GM12878 (cell line): ENCODE measurements around the gene ZNF281. TPM values are rescaled to one million over a fixed set of nuclear protein-coding genes. Genes with fewer than 3 reads are reported as not detected.

Experiments used
- ATAC-seq: fragments of 200-7000 bp; cut with Tn5 transposase; 3 replicates; pipeline ENCODE4 v1.9.1; 2020; ENCODE audit warnings: mild to moderate bottlenecking, moderate library complexity
- BruUV-seq: library from RNA; stranded (reverse); fragments of 400-500 nt; replicated peaks from 2 replicates; lab custom pipeline; 2021; lab: Mats Ljungman, UMichigan
- CTCF ChIA-PET: fragments of 300-600 bp; sonication (Branson Sonifier 250); formaldehyde crosslinking; extraction: SDS; loops from one replicate; lab custom pipeline; 2021; ENCODE audit warnings: inconsistent platforms; lab: Yijun Ruan, JAX
- POLR2A ChIA-PET: fragments of 350-600 bp; formaldehyde crosslinking; extraction: SDS; loops from one replicate; lab custom pipeline; 2021; ENCODE audit warnings: inconsistent platforms; lab: Charles Lee
- RAD21 ChIA-PET: fragments of 300-600 bp; sonication (Branson Sonifier 250); formaldehyde crosslinking; loops from one replicate; lab custom pipeline; 2023; ENCODE audit warnings: antibody characterized with exemption; ENCODE audit not compliant: unreplicated experiment; lab: Charles Lee
- SMC1A ChIA-PET: fragments of 300-600 bp; sonication (Branson Sonifier 250); formaldehyde crosslinking; loops from one replicate; lab custom pipeline; 2023; ENCODE audit not compliant: unreplicated experiment, uncharacterized antibody; lab: Charles Lee
- DNase-seq: peaks from one replicate; pipeline ENCODE4 v3.0.0-alpha.2; 2011; ENCODE audit warnings: low read depth, low spot score
- FAIRE-seq: peaks from 3 replicates; lab custom pipeline; 2011; peaks lifted over from hg19 to GRCh38; lab: Jason Lieb, UNC
- H2AFZ ChIP-seq: 2 replicates; pipeline ENCODE4 v1.6.0; 2011; ENCODE audit warnings: low read depth, low read length, control low read depth; ENCODE audit not compliant: control insufficient read depth
- H3K27ac ChIP-seq: 2 replicates; pipeline ENCODE4 v1.5.1; 2011; ENCODE audit warnings: control low read depth; ENCODE audit not compliant: control insufficient read depth, insufficient read depth
- H3K27me3 ChIP-seq, 2 experiments: replicated peaks in 1 of 2; 2 replicates each; pipeline versions ENCODE4 v1.6.0 to v1.6.1; 2011; ENCODE audit warnings: low read length in 1 of 2; ENCODE audit not compliant: control insufficient read depth in 2 of 2, insufficient read depth in 2 of 2
- H3K36me3 ChIP-seq, 2 experiments: 2 replicates each; pipeline ENCODE4 v1.5.1; 2011; ENCODE audit warnings: low read length in 1 of 2; ENCODE audit not compliant: control insufficient read depth in 2 of 2, insufficient read depth in 2 of 2
- H3K4me1 ChIP-seq: 2 replicates; pipeline ENCODE4 v1.6.1; 2011; ENCODE audit warnings: mild to moderate bottlenecking, low read length, moderate library complexity, mixed read lengths; ENCODE audit not compliant: control insufficient read depth, insufficient read depth
- H3K4me2 ChIP-seq: 2 replicates; pipeline ENCODE4 v1.6.0; 2011; ENCODE audit warnings: control low read depth; ENCODE audit not compliant: control insufficient read depth, insufficient read depth
- H3K4me3 ChIP-seq: fragments of 200-600 bp; sonication (generic); 2 replicates; pipeline ENCODE4 v1.5.1; 2016
- H3K79me2 ChIP-seq: 2 replicates; pipeline ENCODE4 v1.6.0; 2011; ENCODE audit warnings: low read length; ENCODE audit not compliant: control insufficient read depth, insufficient read depth
- H3K9ac ChIP-seq: 2 replicates; pipeline ENCODE4 v1.8.0; 2011; ENCODE audit warnings: low read length, control low read depth, mixed read lengths; ENCODE audit not compliant: control insufficient read depth, insufficient read depth
- H3K9me3 ChIP-seq: replicated peaks from 3 replicates; pipeline ENCODE4 v1.5.1; 2011; ENCODE audit warnings: mild to moderate bottlenecking, low read length; ENCODE audit not compliant: control insufficient read depth, insufficient read depth
- H4K20me1 ChIP-seq: 2 replicates; pipeline ENCODE4 v1.6.0; 2011; ENCODE audit not compliant: control insufficient read depth, insufficient read depth
- ASH2L ChIP-seq: fragments of 300-600, 200-600 bp; sonication (generic); IDR thresholded peaks from 2 replicates; pipeline ENCODE4 v1.6.1; 2017; ENCODE audit warnings: low read depth, mild to moderate bottlenecking, borderline replicate concordance
- CBFB ChIP-seq: IDR thresholded peaks from 2 replicates; pipeline ENCODE4 v1.6.1; 2016; ENCODE audit warnings: antibody characterized with exemption, low read depth
- CHD2 ChIP-seq: IDR thresholded peaks from 2 replicates; pipeline ENCODE4 v1.6.1; 2011; ENCODE audit warnings: low read depth, low read length, improper control_type of control experiment, borderline replicate concordance
- IKZF2 ChIP-seq, 2 experiments: fragments of 450-650 bp; IDR thresholded peaks; 2 replicates each; pipeline ENCODE4 v1.6.1; 2017; ENCODE audit warnings: mild to moderate bottlenecking in 2 of 2, moderate library complexity in 2 of 2
- KAT2A ChIP-seq: conservative IDR thresholded peaks from 2 replicates; pipeline ENCODE4 v1.6.1; 2011; ENCODE audit warnings: low read depth, low read length; ENCODE audit not compliant: control insufficient read depth
- MTA2 ChIP-seq: fragments of 450-650 bp; IDR thresholded peaks from 2 replicates; pipeline ENCODE4 v1.6.1; 2016; ENCODE audit warnings: low read depth, mild to moderate bottlenecking, moderate library complexity
- TCF7 ChIP-seq: IDR thresholded peaks from 2 replicates; pipeline ENCODE4 v1.6.1; 2014; ENCODE audit warnings: antibody characterized with exemption, borderline replicate concordance
- WGBS: methylation state at CpG from one replicate; pipeline ENCODE4 v1.1.6; 2016; ENCODE audit warnings: low lambda C conversion rate; ENCODE audit not compliant: insufficient replicate concordance, insufficient coverage; ENCODE audit errors: missing lambda C conversion rate; 5-methylcytosine and 5-hydroxymethylcytosine counted together
- in situ Hi-C: fragments of 300-500 bp; cut with MboI; formaldehyde crosslinking; loops from 9 replicates; pipeline ENCODE4 v1.14.3; 2018; ENCODE audit warnings: mixed read lengths
- intact Hi-C: fragments of 100-400 bp; cut with micrococcal nuclease; formaldehyde crosslinking; loops from one replicate; pipeline ENCODE4 v1.14.2; 2022; ENCODE audit not compliant: unreplicated experiment
- polyA plus RNA-seq, 11 experiments: library from polyadenylated mRNA; depleted of rRNA in 4 of 11; unstranded in 6 of 11; stranded (reverse) in 5 of 11; fragments of >200 nt; fragmentation: Nextera tagmentation in 4 of 11; fragmentation: Illumina TruSeq in 1 of 11; extraction: Ambion mirVana in 4 of 11; extraction: Trizol in 1 of 11; gene quantifications; 1 replicate in 1 of 11; 2 replicates in 10 of 11; pipeline versions ENCODE4 v1.2.1 to v1.2.3, GENCODE V29; 2011 to 2016; ENCODE audit warnings: inconsistent platforms in 2 of 11, missing spikeins in 2 of 11, low read depth in 1 of 11
- total RNA-seq, 4 experiments: library from RNA; depleted of rRNA in 3 of 4; stranded (reverse); fragments of >200 nt in 3 of 4; fragmentation: Illumina TruSeq in 1 of 4; extraction: Trizol in 1 of 4; gene quantifications; 2 replicates each; pipeline versions ENCODE4 v1.2.1 to v1.2.3, GENCODE V29; 2013 to 2021
- TF ChIP-seq, protein P1 (sequence below): fragments of 150-350 bp; IDR thresholded peaks from 2 replicates; pipeline ENCODE4 v1.6.1; 2016; ENCODE audit warnings: low read depth, low read length
- TF ChIP-seq, protein P2 (sequence below): IDR thresholded peaks from 2 replicates; pipeline ENCODE4 v1.6.1; 2012; ENCODE audit warnings: mild to moderate bottlenecking, low read depth, low read length
- TF ChIP-seq, protein P3 (sequence below): IDR thresholded peaks from 2 replicates; pipeline ENCODE4 v1.6.1; 2011; ENCODE audit warnings: mild to moderate bottlenecking, low read depth, low read length, moderate library complexity; ENCODE audit not compliant: insufficient replicate concordance
- TF ChIP-seq, protein P4 (sequence below): fragments of 450-650 bp; IDR thresholded peaks from 2 replicates; pipeline ENCODE4 v1.6.1; 2017; ENCODE audit warnings: mild to moderate bottlenecking, moderate library complexity

ZNF281 gene
- total and polyA plus RNA-seq, 10 of the 15 experiments (the other 5 are each of a cell fraction or from before 2014, with no cell fraction given), result 8.3 to 21.8 (median 15.4) TPM

DNA sequence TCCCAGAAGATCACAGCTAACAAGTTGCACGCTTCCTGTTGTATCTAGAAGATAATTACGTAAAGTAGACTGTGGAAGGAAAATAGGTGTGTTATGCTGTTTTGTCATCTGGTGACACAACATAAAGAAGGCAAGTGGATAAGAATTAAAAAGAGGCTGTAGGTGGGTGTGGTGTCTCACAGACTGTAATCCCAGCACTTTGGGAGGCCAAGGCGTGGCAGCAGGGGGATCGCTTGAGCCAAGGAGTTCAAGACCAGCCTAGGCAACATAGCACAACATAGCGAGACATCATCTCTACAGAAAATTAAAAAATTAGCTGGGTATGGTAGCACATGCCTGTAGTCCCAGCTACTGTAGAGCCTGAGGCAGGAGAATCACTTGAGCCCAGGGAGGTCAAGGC lies 17.9 kb upstream of the ZNF281 start:
- Histone ChIP-seq H2AFZ (no peak overlapping the region), H3K79me2 (no peaks in the 10 kb centered on the region), H3K36me3 (no peaks in the 10 kb centered on the region), H3K9ac (no peak overlapping the region), H4K20me1 (no peaks in the 10 kb centered on the region), H3K9me3 (no peaks in the 10 kb centered on the region; the same call in 2 of the 3 replicates), H3K4me1 (no peaks in the 10 kb centered on the region), H3K27ac (no peak overlapping the region), H3K4me2 (no peak overlapping the region), H3K4me3 (no peak overlapping the region), H3K27me3 (no peaks in the 10 kb centered on the region)
- SMC1A ChIA-PET, result interaction anchor here (0.8 to 2.0 kb wide), 8 partner anchors 9 to 49 kb away, joined by 3 to 12 read pairs (median 3); no protein-coding TSS in a partner anchor
- intact Hi-C loops (no loop called here), in situ Hi-C loops (no loop called here)
- RAD21 ChIA-PET, result interaction anchor here (0.8 to 1.1 kb wide), 2 partner anchors 11 to 47 kb away, joined by 3 to 5 read pairs; no protein-coding TSS in a partner anchor
- no TSS peak for BruUV-seq
- POLR2A ChIA-PET, result no interaction called here
- no peak for FAIRE-seq
- CTCF ChIA-PET, result interaction anchor here (1.3 kb wide), 2 partner anchors 10 to 16 kb away, joined by 3 to 4 read pairs; no protein-coding TSS in a partner anchor
- over 99% methylated on average over 5 of the region's 5 CpGs for WGBS
- no peak for DNase-seq
- peak; percentile 34; the same call in 1 of the 3 replicates for ATAC-seq
- TF ChIP-seq KAT2A (no peak), MTA2 (no peak), CBFB (no peak), ASH2L (no peak), IKZF2 (IDR thresholded peaks at IDR 0.05) (no peak), TCF7 (no peak), CHD2 (no peak)
- TF ChIP-seq, protein P1, sequence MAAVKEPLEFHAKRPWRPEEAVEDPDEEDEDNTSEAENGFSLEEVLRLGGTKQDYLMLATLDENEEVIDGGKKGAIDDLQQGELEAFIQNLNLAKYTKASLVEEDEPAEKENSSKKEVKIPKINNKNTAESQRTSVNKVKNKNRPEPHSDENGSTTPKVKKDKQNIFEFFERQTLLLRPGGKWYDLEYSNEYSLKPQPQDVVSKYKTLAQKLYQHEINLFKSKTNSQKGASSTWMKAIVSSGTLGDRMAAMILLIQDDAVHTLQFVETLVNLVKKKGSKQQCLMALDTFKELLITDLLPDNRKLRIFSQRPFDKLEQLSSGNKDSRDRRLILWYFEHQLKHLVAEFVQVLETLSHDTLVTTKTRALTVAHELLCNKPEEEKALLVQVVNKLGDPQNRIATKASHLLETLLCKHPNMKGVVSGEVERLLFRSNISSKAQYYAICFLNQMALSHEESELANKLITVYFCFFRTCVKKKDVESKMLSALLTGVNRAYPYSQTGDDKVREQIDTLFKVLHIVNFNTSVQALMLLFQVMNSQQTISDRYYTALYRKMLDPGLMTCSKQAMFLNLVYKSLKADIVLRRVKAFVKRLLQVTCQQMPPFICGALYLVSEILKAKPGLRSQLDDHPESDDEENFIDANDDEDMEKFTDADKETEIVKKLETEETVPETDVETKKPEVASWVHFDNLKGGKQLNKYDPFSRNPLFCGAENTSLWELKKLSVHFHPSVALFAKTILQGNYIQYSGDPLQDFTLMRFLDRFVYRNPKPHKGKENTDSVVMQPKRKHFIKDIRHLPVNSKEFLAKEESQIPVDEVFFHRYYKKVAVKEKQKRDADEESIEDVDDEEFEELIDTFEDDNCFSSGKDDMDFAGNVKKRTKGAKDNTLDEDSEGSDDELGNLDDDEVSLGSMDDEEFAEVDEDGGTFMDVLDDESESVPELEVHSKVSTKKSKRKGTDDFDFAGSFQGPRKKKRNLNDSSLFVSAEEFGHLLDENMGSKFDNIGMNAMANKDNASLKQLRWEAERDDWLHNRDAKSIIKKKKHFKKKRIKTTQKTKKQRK, result no peak
- TF ChIP-seq, protein P2, sequence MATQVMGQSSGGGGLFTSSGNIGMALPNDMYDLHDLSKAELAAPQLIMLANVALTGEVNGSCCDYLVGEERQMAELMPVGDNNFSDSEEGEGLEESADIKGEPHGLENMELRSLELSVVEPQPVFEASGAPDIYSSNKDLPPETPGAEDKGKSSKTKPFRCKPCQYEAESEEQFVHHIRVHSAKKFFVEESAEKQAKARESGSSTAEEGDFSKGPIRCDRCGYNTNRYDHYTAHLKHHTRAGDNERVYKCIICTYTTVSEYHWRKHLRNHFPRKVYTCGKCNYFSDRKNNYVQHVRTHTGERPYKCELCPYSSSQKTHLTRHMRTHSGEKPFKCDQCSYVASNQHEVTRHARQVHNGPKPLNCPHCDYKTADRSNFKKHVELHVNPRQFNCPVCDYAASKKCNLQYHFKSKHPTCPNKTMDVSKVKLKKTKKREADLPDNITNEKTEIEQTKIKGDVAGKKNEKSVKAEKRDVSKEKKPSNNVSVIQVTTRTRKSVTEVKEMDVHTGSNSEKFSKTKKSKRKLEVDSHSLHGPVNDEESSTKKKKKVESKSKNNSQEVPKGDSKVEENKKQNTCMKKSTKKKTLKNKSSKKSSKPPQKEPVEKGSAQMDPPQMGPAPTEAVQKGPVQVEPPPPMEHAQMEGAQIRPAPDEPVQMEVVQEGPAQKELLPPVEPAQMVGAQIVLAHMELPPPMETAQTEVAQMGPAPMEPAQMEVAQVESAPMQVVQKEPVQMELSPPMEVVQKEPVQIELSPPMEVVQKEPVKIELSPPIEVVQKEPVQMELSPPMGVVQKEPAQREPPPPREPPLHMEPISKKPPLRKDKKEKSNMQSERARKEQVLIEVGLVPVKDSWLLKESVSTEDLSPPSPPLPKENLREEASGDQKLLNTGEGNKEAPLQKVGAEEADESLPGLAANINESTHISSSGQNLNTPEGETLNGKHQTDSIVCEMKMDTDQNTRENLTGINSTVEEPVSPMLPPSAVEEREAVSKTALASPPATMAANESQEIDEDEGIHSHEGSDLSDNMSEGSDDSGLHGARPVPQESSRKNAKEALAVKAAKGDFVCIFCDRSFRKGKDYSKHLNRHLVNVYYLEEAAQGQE, result no peak
- TF ChIP-seq, protein P3, sequence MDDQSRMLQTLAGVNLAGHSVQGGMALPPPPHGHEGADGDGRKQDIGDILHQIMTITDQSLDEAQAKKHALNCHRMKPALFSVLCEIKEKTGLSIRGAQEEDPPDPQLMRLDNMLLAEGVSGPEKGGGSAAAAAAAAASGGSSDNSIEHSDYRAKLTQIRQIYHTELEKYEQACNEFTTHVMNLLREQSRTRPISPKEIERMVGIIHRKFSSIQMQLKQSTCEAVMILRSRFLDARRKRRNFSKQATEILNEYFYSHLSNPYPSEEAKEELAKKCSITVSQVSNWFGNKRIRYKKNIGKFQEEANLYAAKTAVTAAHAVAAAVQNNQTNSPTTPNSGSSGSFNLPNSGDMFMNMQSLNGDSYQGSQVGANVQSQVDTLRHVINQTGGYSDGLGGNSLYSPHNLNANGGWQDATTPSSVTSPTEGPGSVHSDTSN, result no peak
- TF ChIP-seq, protein P4, sequence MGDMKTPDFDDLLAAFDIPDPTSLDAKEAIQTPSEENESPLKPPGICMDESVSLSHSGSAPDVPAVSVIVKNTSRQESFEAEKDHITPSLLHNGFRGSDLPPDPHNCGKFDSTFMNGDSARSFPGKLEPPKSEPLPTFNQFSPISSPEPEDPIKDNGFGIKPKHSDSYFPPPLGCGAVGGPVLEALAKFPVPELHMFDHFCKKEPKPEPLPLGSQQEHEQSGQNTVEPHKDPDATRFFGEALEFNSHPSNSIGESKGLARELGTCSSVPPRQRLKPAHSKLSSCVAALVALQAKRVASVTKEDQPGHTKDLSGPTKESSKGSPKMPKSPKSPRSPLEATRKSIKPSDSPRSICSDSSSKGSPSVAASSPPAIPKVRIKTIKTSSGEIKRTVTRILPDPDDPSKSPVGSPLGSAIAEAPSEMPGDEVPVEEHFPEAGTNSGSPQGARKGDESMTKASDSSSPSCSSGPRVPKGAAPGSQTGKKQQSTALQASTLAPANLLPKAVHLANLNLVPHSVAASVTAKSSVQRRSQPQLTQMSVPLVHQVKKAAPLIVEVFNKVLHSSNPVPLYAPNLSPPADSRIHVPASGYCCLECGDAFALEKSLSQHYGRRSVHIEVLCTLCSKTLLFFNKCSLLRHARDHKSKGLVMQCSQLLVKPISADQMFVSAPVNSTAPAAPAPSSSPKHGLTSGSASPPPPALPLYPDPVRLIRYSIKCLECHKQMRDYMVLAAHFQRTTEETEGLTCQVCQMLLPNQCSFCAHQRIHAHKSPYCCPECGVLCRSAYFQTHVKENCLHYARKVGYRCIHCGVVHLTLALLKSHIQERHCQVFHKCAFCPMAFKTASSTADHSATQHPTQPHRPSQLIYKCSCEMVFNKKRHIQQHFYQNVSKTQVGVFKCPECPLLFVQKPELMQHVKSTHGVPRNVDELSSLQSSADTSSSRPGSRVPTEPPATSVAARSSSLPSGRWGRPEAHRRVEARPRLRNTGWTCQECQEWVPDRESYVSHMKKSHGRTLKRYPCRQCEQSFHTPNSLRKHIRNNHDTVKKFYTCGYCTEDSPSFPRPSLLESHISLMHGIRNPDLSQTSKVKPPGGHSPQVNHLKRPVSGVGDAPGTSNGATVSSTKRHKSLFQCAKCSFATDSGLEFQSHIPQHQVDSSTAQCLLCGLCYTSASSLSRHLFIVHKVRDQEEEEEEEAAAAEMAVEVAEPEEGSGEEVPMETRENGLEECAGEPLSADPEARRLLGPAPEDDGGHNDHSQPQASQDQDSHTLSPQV, result no peak
